Renal cortex interstitium (tissue), 11 donors: ENCODE results near the gene INHA. TPM values are rescaled to one million over a fixed set of nuclear protein-coding genes. Genes with fewer than 3 reads are reported as not detected.

Experiments
- DNase-seq, 11 donors: peaks; one replicate each; pipeline ENCODE4 v3.0.0-alpha.2; 2013; ENCODE audit warnings: low read depth in 9 of 11, low spot score in 4 of 11; ENCODE audit errors: extremely low read depth in 1 of 11
- polyA plus RNA-seq, 3 donors: library from polyadenylated mRNA; unstranded; fragments of 120-200 nt; gene quantifications; one replicate each; pipeline ENCODE4 v1.2.1, GENCODE V29; 2013; ENCODE audit not compliant: insufficient read length in 3 of 3

INHA gene
- polyA plus RNA-seq, 3 donors = 0.73 to 5.1 (median 1.3) TPM

- DNase-seq = no peak
Measured at GRCh38 chr2:219567791-219568361, 4.2 kb upstream of the INHA start.

GRCh38 chr2:219569041-219569440 is 3.1 kb upstream of the INHA start:
- peak in 1 of 11 donors; percentile 32 for DNase-seq

DNA sequence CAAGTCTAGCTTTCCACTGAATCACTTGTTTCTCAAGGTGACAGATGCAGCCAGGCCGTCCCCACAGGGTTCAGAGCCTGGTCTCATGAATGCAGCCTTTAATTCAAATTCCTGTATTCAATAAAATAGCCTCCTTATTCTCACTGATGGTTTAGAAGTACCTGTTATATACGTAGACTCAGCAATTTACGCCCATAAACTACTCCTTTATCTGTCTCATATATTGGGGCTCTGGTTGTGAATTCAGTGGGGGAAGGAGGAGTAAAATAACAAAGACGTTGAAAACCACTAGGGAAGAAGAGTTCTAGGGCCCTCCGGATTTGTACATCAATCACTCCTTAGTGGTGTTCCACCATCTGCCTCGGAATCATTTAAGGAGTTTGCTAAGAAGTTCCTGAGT is 2.5 kb upstream of the INHA start:
- DNase-seq = no peak

DNA sequence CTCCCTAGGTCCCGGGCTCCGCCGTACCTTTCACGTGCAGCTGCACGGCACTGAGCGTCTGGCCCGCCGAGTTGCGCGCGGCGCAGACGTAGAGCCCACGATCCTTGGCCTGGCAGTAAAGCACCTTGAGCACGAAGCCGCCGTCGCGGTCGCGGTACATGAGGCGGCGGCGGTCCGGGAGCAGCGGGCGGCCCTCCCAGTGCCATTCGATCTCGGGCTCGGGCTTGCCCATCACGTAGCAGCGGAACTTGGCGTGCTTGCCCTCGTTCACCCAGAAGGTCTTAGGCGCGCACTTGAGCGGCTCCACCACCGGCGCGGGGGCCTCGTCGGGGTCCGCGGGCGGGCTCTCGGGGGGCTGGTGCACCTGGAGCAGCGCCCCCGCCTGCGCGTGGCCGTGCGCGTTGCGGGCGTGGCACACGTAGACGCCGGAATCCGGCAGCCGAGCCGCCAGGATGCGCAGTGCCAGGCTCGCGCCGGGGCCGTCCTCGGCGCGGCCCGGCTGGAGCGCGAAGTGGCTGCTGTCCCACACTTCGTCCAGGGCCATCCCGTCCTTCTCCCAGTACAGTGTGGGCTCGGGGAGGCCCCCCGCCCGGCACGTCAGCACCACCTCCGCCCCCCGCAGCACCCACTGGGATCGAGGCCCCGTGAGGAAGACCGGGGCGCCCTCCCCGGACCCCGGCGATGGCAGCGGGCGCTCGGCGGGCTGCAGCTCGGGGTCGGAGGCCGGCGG is 1.8 kb upstream of the INHA start:
- DNase-seq = no peak

DNA sequence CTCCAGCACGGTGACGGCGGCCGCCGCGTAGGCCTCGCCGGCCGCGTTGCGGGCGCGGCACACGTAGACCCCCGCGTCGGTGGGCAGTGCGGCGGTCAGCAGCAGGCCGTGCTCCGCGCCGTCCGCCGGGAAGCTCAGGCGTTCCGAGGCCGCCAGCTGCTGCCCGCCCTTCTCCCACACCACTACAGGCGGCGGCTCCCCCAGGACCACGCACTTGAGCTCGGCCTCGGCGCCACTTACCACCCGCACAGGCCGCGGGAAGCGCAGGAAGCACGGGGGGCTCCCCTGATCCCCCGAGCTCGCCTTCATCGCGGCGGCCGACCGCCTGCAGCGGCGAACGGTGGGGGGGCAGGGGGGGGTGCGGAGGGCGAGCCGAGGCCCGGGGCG is 1.2 kb upstream of the INHA start:
- no peak for DNase-seq

- peak in 6 of 11 donors; percentile 53 to 82 (median 72) for DNase-seq
Measured at GRCh38 chr2:219571311-219572236, 536 bp upstream of the INHA start, which contains the start of gene OBSL1. OBSL1 (minus strand) TSS chr2:219571539; CDS start chr2:219571232, 307 bp downstream.

DNA sequence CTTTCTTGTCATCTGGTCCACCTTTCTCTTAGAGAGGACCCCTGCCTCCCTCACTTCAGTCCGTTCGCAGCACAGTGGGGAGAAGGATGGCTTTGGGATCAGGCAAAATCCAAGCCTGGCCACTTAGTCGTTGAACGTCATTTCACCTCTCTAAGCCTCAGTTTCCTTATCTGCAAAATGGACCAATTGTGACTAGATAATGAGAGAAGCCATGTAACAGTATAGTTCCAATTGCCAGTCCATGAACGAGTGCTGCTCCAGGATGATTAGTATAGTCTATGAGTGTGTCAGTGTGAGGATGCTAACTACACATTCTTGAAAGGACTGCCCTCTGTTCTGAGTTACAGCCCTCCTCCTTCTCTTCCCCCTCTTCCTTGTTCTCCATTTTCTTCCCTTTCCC is 1.1 kb downstream of the INHA start:
- no peak for DNase-seq

DNA sequence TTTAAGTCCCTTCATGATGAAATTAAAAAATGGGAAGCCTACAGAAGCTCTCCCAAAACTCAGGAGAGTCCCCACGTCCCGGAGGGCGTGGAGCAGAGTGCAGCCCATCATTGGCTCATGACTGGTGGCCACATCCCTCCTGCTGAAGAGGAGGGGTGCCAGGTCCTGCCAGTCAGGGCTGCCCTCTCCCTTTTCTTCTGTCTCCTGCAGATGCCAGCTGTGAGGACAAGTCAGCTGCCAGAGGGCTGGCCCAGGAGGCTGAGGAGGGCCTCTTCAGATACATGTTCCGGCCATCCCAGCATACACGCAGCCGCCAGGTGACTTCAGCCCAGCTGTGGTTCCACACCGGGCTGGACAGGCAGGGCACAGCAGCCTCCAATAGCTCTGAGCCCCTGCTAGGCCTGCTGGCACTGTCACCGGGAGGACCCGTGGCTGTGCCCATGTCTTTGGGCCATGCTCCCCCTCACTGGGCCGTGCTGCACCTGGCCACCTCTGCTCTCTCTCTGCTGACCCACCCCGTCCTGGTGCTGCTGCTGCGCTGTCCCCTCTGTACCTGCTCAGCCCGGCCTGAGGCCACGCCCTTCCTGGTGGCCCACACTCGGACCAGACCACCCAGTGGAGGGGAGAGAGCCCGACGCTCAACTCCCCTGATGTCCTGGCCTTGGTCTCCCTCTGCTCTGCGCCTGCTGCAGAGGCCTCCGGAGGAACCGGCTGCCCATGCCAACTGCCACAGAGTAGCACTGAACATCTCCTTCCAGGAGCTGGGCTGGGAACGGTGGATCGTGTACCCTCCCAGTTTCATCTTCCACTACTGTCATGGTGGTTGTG is 2.6 kb downstream of the INHA start:
- DNase-seq = no peak

DNA sequence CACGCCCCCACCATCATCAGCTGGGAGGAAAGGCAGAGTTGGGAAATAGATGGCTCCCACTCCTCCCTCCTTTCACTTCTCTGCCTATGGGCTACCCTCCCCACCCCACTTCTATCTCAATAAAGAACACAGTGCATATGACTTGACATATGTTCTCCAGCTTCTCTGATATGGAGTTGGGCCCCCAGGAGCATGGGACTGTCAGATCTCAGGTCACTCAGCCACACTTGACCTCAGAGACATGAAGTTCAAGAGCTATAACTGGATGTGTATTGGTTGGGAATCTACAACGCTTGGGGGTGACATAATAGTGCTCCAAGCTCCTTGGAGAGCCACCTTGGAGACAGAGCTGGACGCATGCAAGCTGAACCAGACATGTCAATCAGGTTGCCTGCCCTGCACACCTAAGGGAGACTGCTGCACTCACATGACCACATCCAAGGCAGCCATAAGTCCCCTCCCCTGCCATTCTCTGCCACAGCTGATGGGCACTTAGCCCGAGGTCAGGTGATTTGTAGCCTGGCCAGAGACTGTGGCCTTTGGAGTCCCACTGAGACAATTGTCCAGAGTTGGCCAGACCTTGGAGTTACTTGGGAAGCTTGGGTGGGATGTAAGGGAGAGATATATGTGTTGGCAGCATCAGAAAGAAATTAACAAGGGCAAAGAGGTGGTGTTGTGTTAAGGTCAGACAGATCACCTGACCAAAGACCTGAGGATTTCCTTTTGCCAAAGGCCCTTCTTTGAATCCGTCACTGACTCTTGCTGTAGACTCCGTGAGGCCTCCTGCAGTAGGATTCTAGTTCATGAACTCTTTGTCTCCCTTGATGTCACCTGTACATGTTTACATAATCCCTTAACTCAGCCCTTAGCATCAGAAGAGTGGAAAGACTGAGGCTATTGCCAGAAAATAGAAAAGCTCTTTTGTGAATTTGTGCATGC is 3.7 kb downstream of the INHA start:
- DNase-seq = no peak

DNA sequence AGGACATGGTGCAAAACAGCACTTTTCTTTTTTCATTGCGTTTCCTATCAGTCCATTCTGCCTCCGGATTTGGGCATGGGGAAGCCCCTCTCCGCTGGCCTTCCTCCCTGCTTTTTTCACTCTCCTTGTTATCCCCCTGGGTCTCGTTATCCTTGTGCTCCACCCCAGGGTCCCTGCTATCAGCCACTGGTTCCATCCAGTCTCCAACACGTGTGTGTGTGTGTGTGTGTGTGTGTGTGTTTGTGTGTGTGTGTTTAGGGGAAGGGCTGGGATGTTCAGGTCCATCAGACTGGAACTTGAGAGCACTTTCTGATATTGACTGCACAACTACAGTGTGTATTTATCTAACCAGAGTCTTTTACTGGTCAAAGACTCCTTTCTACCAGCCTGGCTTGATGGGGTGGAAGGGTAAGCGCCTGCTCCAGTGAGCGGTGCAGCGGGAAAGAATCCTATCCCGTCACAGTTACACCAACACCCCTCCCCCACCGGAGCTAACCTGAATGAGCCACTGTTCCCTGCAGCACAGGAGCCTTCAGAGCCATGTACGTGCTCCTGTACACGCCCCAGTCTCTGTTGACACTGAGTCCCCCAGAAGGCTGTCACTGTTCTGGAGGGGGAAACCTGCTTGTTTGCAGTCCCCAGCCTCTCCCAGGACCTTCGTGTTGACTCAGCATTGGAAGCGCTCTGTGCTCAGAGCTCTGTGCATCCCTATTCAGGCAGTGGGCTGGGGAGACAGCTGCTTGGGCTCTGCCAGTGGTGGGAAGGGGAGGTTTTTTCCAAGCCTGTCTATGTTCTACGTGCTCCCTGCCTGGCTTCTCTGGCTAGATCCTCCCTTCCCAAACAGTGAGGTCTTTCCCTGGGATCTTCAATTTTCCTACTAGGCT is 4.6 kb downstream of the INHA start:
- peak in 4 of 11 donors; percentile 50 to 75 (median 62) for DNase-seq

DNA sequence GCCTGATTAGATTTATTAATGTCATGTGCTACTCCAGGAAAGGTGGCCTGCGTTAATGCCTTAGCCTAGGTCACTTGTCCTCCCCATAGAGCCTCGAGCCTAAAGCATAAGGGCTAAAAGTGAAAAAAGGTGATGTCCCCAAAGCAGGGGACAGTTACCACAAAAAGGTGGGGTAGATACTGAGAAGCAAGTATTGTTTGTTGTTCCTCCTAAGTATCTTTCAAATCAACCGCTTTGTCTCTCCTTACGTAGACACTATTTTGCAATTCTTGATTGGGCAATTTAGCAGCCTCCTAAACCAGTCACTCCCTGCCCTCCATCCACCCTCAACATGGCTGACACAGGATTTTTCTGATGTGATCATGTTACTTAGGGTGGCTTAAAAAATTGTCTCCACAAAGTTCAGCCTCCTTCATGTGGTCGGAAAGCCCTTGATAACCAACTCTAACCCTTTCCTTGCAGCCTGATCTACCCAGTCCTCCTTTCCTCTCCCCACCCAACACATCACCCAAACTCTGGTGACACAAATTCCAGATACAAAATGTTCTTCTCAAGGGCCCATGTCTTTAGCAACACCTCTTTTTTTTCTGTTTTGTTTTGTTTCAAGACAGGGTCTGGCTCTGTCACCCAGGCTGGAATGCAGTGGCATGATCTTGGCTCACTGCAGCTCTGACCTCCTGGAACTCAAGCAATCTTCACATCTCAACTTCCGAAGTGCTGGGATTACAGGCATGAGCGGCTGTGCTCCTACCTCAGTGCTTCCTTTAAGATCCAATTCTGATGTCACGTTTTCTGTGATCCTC is 6.9 kb downstream of the INHA start:
- no peak for DNase-seq

DNA sequence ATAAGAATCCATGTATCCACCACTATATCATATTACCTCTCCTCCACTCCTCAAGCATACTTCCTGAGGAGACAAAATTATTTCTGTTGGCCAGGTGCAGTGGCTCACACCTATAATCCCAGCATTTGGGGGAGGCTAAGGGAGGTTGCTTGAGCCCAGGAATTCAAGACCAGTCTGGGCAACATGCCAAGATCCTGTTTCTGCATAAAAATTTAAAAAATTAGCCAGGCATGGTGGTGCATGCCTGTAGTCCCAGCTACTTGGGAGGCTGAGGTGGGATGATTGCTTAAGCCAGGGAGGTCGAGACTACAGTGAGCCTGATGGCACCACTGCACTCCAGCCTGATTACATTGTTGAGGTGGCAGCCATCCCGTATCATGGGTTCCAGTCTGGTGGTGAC is 9.2 kb downstream of the INHA start:
- no peak for DNase-seq

DNA sequence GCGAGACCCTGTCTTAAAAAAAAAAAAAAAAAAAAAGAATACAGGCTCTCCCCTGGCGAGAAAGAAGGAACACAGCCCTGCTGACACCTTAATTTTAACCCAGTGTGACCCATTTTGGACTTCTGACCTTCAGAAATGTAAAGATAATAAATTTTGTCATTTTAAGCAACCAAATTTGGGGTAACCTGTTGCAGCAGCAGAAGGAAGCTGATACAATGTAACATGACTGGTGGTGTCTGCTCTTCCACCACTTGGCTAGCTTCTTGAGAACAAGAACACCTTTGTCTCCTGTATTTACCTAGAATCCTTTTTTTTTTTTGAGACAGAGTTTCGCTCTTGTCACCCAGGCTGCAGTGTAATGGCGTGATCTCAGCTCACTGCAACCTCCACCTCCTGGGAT is 19.0 kb downstream of the INHA start:
- DNase-seq = no peak

DNA sequence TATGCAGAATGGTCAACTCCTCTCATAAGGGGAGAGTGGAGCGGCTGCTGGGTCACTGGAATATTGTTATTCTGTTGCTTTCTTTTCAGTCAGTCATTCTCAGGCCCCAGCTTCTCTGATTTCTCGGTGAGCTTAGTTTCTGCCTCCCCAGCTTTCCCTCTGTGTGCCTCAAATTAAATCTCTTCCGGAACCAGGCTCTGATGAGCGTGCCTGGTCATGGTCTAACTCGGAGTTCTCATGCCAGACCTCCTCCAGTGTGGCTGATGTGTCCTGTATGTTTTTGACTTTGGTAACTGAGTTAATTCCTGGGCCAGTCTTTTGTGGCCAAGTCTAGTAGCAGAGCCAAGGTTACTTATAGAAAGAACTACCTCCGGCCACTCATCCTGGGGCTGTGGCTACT is 20.6 kb downstream of the INHA start:
- peak in 1 of 11 donors; percentile 39 for DNase-seq

DNA sequence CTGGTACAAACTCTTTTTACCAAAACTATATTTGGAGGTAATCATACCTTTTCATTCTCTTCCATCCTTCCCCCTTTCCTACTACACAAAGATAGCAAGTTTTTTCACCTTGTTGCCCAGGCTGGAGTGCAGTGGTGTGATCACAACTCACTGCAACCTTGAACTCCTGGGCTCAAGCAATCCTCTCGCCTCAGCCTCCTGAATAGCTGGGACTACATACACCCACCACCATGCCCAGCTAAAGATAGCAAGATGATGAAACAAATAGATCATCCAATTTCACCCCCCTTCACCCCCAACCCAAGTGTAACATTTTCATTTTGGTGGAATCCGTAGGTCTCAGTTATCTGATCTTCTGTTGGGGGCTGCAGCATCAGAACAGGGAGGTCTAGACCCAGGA is 21.0 kb downstream of the INHA start:
- no peak for DNase-seq

- peak in 6 of 11 donors; percentile 50 to 74 (median 60) for DNase-seq
Measured at GRCh38 chr2:219595256-219595655, 23.1 kb downstream of the INHA start.
